Lower leg skin (tissue), 4 donors: ENCODE results near the gene VPS13D. TPM values are rescaled to one million over a fixed set of nuclear protein-coding genes. Genes with fewer than 3 reads are reported as not detected.

ENCODE experiments used
- DNase-seq, 2 donors: peaks; one replicate each; pipeline ENCODE4 v3.0.0-alpha.2; 2019; ENCODE audit warnings: low spot score in 2 of 2
- H3K4me3 ChIP-seq: fragments of 200-600 bp; sonication (generic); 2 replicates; pipeline ENCODE4 v1.5.1; 2017; ENCODE audit warnings: mild to moderate bottlenecking, low read depth; ENCODE audit not compliant: poor library complexity, severe bottlenecking
- CTCF ChIP-seq, 3 donors: fragments of 450-650 bp; IDR thresholded peaks; one replicate each; pipeline ENCODE4 v1.5.1; 2016; ENCODE audit warnings: antibody characterized with exemption in 3 of 3, mild to moderate bottlenecking in 3 of 3, moderate library complexity in 2 of 3
- POLR2A ChIP-seq, 2 donors: fragments of 450-650 bp; IDR thresholded peaks; one replicate each; pipeline ENCODE4 v1.6.1; 2016 to 2017; ENCODE audit warnings: antibody characterized with exemption in 2 of 2, mild to moderate bottlenecking in 1 of 2, moderate library complexity in 1 of 2
- WGBS, 2 donors: methylation state at CpG; one replicate each; pipeline ENCODE4 v1.1.5; 2018; 5-methylcytosine and 5-hydroxymethylcytosine counted together
- intact Hi-C: fragments of 100-400 bp; cut with DNase I; formaldehyde crosslinking; loops from one replicate; pipeline ENCODE4 v1.15.0; 2023; ENCODE audit warnings: low total_unique reads
- total RNA-seq, 4 donors: library from RNA; depleted of rRNA; stranded (reverse); fragments of >200 nt; gene quantifications; one replicate each; pipeline ENCODE4 v1.1.0, GENCODE V29; 2016

VPS13D gene
- total RNA-seq, 4 donors from 2014 or later = 96.5 to 200 (median 116) TPM

- H3K4me3 ChIP-seq = no peak overlapping the region
- intact Hi-C loops = no loop called here
- WGBS, 2 donors = 78 to 79% methylated on average over 8 of the region's 8 CpGs
- TF ChIP-seq CTCF (IDR thresholded peaks at IDR 0.05) = no peak
- TF ChIP-seq POLR2A (IDR thresholded peaks at IDR 0.05) = no peak
- DNase-seq = no peak
Measured at GRCh38 chr1:12435639-12436344, 206.0 kb downstream of the VPS13D start.

GRCh38 chr1:12436345-12436658 lies 206.5 kb downstream of the VPS13D start:
- 79 to 82% methylated on average over 2 of the region's 2 CpGs for WGBS, 2 donors
- no peak overlapping the region for H3K4me3 ChIP-seq
- intact Hi-C loops = no loop called here
- TF ChIP-seq CTCF (IDR thresholded peaks at IDR 0.05) (no peak), POLR2A (IDR thresholded peaks at IDR 0.05) (no peak)
- DNase-seq = no peak

GRCh38 chr1:12436817-12437599 lies 207.2 kb downstream of the VPS13D start:
- intact Hi-C loops = no loop called here
- 68 to 71% methylated on average over 12 of the region's 12 CpGs for WGBS, 2 donors
- TF ChIP-seq CTCF (IDR thresholded peaks at IDR 0.05) (no peak), POLR2A (IDR thresholded peaks at IDR 0.05) (no peak)
- H3K4me3 ChIP-seq = no peak overlapping the region
- DNase-seq = no peak

- intact Hi-C loops = no loop called here
- no peak for TF ChIP-seq CTCF (IDR thresholded peaks at IDR 0.05)
- no peak for TF ChIP-seq POLR2A (IDR thresholded peaks at IDR 0.05)
- no peak for DNase-seq
- 74 to 86% methylated on average over 2 of the region's 2 CpGs for WGBS, 2 donors
- H3K4me3 ChIP-seq = no peak overlapping the region
Measured at GRCh38 chr1:12437629-12438028, 207.8 kb downstream of the VPS13D start.

- no peak overlapping the region for H3K4me3 ChIP-seq
- WGBS, 2 donors = 57 to 61% methylated on average over 7 of the region's 7 CpGs
- intact Hi-C loops = no loop called here
- no peak for TF ChIP-seq POLR2A (IDR thresholded peaks at IDR 0.05)
- TF ChIP-seq CTCF (IDR thresholded peaks at IDR 0.05) = no peak
- DNase-seq = no peak
Measured at GRCh38 chr1:12438349-12438924, 208.6 kb downstream of the VPS13D start.
